Adrenal gland (tissue), 5 donors: Measurements from ENCODE around the gene MORN1.

Source experiments
- POLR2A ChIP-seq, 2 donors: fragments of 450-650 bp; IDR thresholded peaks; one replicate each; pipeline ENCODE4 v1.6.1; 2017; ENCODE audit warnings: antibody characterized with exemption in 2 of 2, mild to moderate bottlenecking in 2 of 2, moderate library complexity in 1 of 2
- TF ChIP-seq, protein P1 (sequence below), 6 experiments: fragments of 450-650 bp in 4 of 6; fragments of 200-600 bp in 2 of 6; sonication (generic) in 1 of 6; IDR thresholded peaks; 1 replicate in 5 of 6; 2 replicates in 1 of 6; pipeline versions ENCODE4 v1.5.1 to v1.8.0; 2016 to 2021; ENCODE audit warnings: antibody characterized with exemption in 6 of 6, mild to moderate bottlenecking in 2 of 6, moderate library complexity in 1 of 6
- donor health status: DM: no; HTN: no; CAD: no.

DNA sequence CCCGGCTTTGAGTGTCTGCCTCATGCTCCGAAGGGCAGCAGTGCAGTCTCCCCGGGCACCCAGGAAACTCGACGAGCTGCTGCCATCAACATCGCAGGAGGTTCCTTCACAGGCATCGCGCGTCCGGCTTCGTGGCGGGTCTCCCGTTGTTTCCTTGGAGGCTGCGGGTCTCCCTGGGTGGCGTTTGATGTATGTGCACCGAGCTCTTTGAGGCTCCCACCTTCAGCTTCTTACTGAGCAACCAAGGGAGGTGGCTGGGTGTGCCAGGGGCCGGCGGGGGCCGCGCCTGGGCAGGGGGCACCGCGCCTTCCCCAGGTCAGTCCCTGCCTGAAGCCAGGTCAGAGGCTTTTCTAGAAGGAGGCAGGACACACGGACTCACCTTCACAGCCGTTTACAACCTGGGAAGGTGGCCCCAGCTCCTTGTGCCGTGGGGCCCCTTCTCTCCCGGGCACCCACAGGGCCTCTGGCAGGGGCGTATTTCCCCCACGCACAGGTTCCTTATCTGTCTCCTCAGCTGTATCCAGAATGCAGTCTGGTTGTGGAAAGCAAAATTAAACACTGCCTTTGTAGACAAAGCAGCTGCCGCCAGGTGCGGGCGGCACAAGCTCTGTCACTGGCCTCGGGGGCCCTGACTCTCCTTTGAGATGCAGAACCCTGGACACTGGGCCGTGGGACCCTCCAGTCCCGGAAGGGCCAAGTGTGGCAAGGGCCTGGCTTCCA lies 42.7 kb upstream of the MORN1 start:
- no peak for TF ChIP-seq POLR2A (IDR thresholded peaks at IDR 0.05)
- TF ChIP-seq, protein P1, sequence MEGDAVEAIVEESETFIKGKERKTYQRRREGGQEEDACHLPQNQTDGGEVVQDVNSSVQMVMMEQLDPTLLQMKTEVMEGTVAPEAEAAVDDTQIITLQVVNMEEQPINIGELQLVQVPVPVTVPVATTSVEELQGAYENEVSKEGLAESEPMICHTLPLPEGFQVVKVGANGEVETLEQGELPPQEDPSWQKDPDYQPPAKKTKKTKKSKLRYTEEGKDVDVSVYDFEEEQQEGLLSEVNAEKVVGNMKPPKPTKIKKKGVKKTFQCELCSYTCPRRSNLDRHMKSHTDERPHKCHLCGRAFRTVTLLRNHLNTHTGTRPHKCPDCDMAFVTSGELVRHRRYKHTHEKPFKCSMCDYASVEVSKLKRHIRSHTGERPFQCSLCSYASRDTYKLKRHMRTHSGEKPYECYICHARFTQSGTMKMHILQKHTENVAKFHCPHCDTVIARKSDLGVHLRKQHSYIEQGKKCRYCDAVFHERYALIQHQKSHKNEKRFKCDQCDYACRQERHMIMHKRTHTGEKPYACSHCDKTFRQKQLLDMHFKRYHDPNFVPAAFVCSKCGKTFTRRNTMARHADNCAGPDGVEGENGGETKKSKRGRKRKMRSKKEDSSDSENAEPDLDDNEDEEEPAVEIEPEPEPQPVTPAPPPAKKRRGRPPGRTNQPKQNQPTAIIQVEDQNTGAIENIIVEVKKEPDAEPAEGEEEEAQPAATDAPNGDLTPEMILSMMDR (IDR thresholded peaks at IDR 0.05) = no peak
